Activated B cell treated with CpG ODN at 0.5 μM for 24 hours (primary cell): ENCODE measurements around the gene WNT7B. TPM values are rescaled to one million over a fixed set of nuclear protein-coding genes. Genes with fewer than 3 reads are reported as not detected.
A peak's percentile ranks its signal among the peaks of the same experiment; 100 is the strongest.

Experiments used
- ATAC-seq: fragments of 200-7000 bp; cut with Tn5 transposase; one replicate; pipeline ENCODE4 v1.10.0; 2021; ENCODE audit warnings: low read depth, mild to moderate bottlenecking, moderate library complexity
- CTCF ChIA-PET: fragments of 350-600 bp; sonication (Branson Sonifier 250); formaldehyde crosslinking; loops from one replicate; lab custom pipeline; 2021; ENCODE audit warnings: antibody characterized with exemption; lab: Charles Lee
- POLR2A ChIA-PET: fragments of 350-600 bp; sonication (Branson Sonifier 250); formaldehyde crosslinking; loops from one replicate; lab custom pipeline; 2021; ENCODE audit warnings: antibody characterized with exemption; lab: Charles Lee
- DNase-seq: peaks from one replicate; pipeline ENCODE4 v3.0.0; 2022
- H3K27ac Mint-ChIP-seq: one replicate; pipeline ENCODE4 v1.8.0; 2020; ENCODE audit warnings: mixed read lengths
- H3K27me3 Mint-ChIP-seq: one replicate; pipeline ENCODE4 v1.8.0; 2021; ENCODE audit warnings: mixed read lengths
- H3K36me3 Mint-ChIP-seq: one replicate; pipeline ENCODE4 v1.8.0; 2021; ENCODE audit warnings: low read depth, mixed read lengths
- H3K4me1 Mint-ChIP-seq: one replicate; pipeline ENCODE4 v1.8.0; 2021; ENCODE audit warnings: mixed read lengths
- H3K4me3 Mint-ChIP-seq: one replicate; pipeline ENCODE4 v1.8.0; 2020; ENCODE audit warnings: mild to moderate bottlenecking, mixed read lengths
- H3K9me3 Mint-ChIP-seq: one replicate; pipeline ENCODE4 v1.8.0; 2020; ENCODE audit warnings: mixed read lengths
- intact Hi-C: fragments of 100-400 bp; cut with micrococcal nuclease; formaldehyde crosslinking; loops from one replicate; pipeline ENCODE4 v1.15.1; 2024
- total RNA-seq: library from RNA; stranded (reverse); gene quantifications from 2 replicates; pipeline ENCODE4 v1.2.3, GENCODE V29; 2022
- TF ChIP-seq, protein P1 (sequence below): fragments of 200-600 bp; IDR thresholded peaks from one replicate; pipeline ENCODE4 v1.8.0; 2022; ENCODE audit warnings: antibody characterized with exemption, mild to moderate bottlenecking

The WNT7B gene
- total RNA-seq, 1 donor from 2014 or later = not detected

DNA sequence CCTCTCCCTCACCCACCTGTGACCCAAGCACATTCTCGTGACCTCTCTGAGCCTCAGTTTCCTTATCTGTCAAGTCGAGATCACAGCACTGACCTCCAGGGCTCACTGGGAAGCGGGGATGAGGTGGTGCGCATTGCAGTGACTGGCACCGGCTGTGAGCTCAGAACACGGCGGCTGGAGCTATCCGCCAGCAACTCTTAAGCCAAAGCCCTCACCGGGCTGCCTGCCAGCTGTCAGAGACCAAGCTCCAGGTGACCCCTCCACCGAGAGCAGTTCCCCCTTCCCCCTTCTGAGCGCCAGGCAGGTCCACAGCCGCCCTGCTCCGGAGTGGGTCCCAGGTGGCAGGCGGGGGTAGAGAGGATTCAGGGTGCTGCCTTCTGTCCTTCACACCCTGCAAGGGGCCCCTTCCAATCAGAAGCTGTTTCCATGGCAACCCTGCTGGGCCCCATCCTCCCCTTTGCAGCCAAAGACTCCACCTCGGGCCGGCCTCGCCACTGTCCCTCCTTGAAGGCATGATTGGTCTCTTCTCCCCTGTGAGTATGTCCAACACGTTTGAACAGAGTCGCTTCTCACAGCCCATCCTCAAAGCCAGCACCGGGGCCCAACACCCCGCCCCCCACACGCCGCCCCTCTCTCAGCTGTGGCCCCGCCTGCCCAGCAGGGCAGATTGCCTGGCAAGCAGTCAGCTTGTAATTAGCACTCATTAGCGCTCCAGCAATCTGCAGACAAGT, 98.7 kb downstream of the WNT7B start:
- DNase-seq (peak; percentile 9), ATAC-seq (no peak)
- Mint-ChIP-seq H3K4me1 (no peaks in the 10 kb centered on the region), H3K36me3 (no peaks in the 10 kb centered on the region), H3K27me3 (peaks cover 32% of the 10 kb centered on the region), H3K4me3 (no peak overlapping the region), H3K9me3 (no peaks in the 10 kb centered on the region), H3K27ac (no peak overlapping the region)
- intact Hi-C loops = no loop called here
- ChIA-PET CTCF (interaction anchor here (2.0 kb wide), 1 partner anchor 14 kb away, joined by 6 read pairs; no protein-coding TSS in a partner anchor), POLR2A (no interaction called here)
- TF ChIP-seq, protein P1, sequence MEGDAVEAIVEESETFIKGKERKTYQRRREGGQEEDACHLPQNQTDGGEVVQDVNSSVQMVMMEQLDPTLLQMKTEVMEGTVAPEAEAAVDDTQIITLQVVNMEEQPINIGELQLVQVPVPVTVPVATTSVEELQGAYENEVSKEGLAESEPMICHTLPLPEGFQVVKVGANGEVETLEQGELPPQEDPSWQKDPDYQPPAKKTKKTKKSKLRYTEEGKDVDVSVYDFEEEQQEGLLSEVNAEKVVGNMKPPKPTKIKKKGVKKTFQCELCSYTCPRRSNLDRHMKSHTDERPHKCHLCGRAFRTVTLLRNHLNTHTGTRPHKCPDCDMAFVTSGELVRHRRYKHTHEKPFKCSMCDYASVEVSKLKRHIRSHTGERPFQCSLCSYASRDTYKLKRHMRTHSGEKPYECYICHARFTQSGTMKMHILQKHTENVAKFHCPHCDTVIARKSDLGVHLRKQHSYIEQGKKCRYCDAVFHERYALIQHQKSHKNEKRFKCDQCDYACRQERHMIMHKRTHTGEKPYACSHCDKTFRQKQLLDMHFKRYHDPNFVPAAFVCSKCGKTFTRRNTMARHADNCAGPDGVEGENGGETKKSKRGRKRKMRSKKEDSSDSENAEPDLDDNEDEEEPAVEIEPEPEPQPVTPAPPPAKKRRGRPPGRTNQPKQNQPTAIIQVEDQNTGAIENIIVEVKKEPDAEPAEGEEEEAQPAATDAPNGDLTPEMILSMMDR = no peak

DNA sequence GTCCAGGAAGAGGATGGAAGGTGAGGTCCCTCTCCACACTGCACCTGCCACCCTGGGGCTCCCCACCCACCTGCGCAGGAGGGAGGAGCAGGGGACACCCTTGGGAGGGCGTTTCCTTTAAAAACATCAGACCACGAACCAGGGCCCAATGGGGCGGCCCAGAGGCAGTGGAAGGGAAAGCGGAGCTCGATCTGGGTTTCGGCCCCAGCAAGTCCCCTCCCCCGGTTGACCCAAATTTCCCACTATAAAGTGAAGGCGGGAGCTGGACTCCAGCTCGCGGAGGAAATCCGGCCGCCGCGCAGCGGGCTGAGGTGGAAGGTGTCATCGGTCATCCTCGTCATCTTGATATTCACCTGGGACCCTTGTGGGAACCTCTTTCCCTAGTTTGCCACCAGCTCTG, 99.3 kb downstream of the WNT7B start:
- intact Hi-C loops = no loop called here
- Mint-ChIP-seq H3K4me3 (no peak overlapping the region), H3K27ac (no peak overlapping the region), H3K4me1 (no peaks in the 10 kb centered on the region), H3K27me3 (peaks cover 35% of the 10 kb centered on the region), H3K36me3 (no peaks in the 10 kb centered on the region), H3K9me3 (peaks cover 5% of the 10 kb centered on the region)
- ChIA-PET POLR2A (no interaction called here), CTCF (interaction anchor here (2.0 kb wide), 1 partner anchor 14 kb away, joined by 6 read pairs; no protein-coding TSS in a partner anchor)
- ATAC-seq (no peak), DNase-seq (no peak)
- TF ChIP-seq, protein P1 = no peak

DNA sequence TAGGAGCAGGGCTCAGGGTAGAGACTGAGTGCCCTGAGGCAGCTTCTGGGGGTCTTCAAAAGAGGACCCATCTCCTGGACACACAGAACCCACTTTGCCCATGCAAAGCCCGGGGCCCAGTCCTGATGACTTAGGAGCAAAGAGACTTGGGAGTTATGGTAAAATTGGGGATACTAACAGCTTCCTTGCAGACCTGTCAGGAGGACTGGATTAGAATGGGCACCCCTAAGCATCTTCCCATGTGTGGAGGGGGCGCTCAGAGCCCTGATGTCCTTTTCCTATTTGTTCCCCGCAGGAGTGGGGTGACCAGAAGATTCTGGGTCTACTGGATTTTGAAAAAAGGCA, 100.0 kb downstream of the WNT7B start:
- Mint-ChIP-seq H3K27ac (no peak overlapping the region), H3K4me3 (no peak overlapping the region), H3K36me3 (no peaks in the 10 kb centered on the region), H3K4me1 (no peaks in the 10 kb centered on the region), H3K27me3 (peaks cover 33% of the 10 kb centered on the region), H3K9me3 (peaks cover 8% of the 10 kb centered on the region)
- no peak for ATAC-seq
- DNase-seq = peak; percentile 3
- ChIA-PET CTCF (no interaction called here), POLR2A (no interaction called here)
- TF ChIP-seq, protein P1 = no peak
- intact Hi-C loops = no loop called here

DNA sequence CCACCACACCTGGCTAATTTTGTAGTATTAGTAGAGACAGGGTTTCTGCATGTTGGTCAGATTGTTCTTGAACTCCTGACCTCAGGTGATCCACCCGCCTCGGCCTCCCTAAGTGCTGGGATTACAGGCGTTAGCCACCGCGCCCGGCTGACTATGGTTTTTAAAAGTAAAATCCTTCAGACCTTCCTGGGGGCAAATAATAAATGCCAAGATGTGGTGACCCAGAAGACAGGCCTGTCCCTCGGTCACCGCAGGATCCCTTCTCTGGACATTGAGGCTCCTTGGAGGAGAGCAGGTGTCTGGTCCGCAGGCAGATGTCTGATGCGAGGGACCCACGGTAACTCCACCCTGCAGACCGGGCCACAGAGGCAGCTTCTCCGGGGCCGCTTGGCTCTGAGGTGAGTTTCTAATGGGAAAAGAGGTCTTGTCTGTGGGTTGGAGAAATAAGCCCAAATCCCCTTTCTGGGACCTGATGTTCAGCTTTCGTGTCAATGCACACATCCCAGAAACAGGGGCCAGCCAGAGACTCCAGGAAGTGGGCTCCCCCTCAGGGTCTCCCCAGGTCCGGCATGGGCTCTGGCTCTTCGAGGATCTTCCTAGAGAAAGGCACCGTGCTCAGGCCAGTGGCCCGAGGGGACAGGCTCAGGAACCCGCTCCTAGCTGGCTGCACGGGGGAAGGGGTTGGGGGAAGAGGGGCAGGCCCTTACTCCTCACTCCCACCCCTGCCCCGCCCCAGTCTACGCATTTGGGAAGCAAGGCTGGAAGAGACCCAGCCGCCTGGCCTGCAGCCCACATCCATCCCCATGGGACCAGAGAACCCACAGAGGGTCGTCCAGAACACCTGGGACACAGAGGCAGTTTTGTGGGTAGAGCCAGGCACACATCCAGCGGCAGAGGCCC, 100.6 kb downstream of the WNT7B start:
- ATAC-seq (no peak), DNase-seq (peak; percentile 10)
- Mint-ChIP-seq H3K27me3 (peaks cover 30% of the 10 kb centered on the region), H3K36me3 (no peaks in the 10 kb centered on the region), H3K27ac (no peak overlapping the region), H3K4me1 (no peaks in the 10 kb centered on the region), H3K4me3 (no peak overlapping the region), H3K9me3 (peaks cover 8% of the 10 kb centered on the region)
- POLR2A ChIA-PET = interaction anchor here (0.5 kb wide), 1 partner anchor 11 kb away, joined by 3 read pairs; no protein-coding TSS in a partner anchor
- intact Hi-C loops = no loop called here
- TF ChIP-seq, protein P1 = no peak
- CTCF ChIA-PET = no interaction called here
